H1 (cell line): ENCODE results near the gene CIZ1. TPM values are rescaled to one million over a fixed set of nuclear protein-coding genes. Genes with fewer than 3 reads are reported as not detected.
"Not testable (repeated sequence)": the region's sequence is repeated elsewhere in the genome, so short reads cannot be mapped to it uniquely, and the experiment has no call there.

Experiments used
- CTCF ChIA-PET: fragments of 300-600 bp; sonication (Branson Sonifier 250); formaldehyde crosslinking; loops from one replicate; lab custom pipeline; 2021; ENCODE audit not compliant: partially characterized antibody; lab: Charles Lee
- POLR2A ChIA-PET: fragments of 300-600 bp; sonication (Branson Sonifier 250); formaldehyde crosslinking; loops from one replicate; lab custom pipeline; 2021; ENCODE audit warnings: inconsistent platforms; ENCODE audit not compliant: partially characterized antibody; lab: Charles Lee
- DNase-seq, 2 experiments: peaks; one replicate each; pipeline versions ENCODE4 v3.0.0 to v3.0.0-alpha.2; 2010 to 2022; ENCODE audit warnings: low spot score in 2 of 2, low read depth in 1 of 2, mixed read lengths in 1 of 2
- FAIRE-seq: peaks from 2 replicates; lab custom pipeline; 2011; peaks lifted over from hg19 to GRCh38; lab: Jason Lieb, UNC
- H2AFZ ChIP-seq: 2 replicates; pipeline ENCODE4 v1.8.1; 2012; ENCODE audit warnings: low read length, inconsistent platforms
- H2AK5ac ChIP-seq: 2 replicates; pipeline ENCODE4 v1.6.1; 2013; ENCODE audit warnings: low read depth, low read length
- H2BK120ac ChIP-seq: replicated peaks from 2 replicates; pipeline ENCODE3; 2013; ENCODE audit warnings: low read depth, low read length, inconsistent platforms
- H2BK12ac ChIP-seq: 2 replicates; pipeline ENCODE4 v1.6.1; 2013; ENCODE audit warnings: low read depth, low read length
- H2BK15ac ChIP-seq: 2 replicates; pipeline ENCODE4 v1.6.1; 2013; ENCODE audit warnings: low read length
- H2BK20ac ChIP-seq: 2 replicates; pipeline ENCODE4 v1.6.1; 2013; ENCODE audit warnings: low read length
- H2BK5ac ChIP-seq: 2 replicates; pipeline ENCODE4 v1.6.1; 2013; ENCODE audit warnings: low read depth, low read length
- H3K14ac ChIP-seq: 2 replicates; pipeline ENCODE4 v1.6.1; 2013; ENCODE audit warnings: inconsistent platforms; ENCODE audit not compliant: insufficient read length
- H3K18ac ChIP-seq: 2 replicates; pipeline ENCODE4 v1.6.1; 2013; ENCODE audit warnings: low read length; ENCODE audit errors: extremely low read depth
- H3K23ac ChIP-seq: 2 replicates; pipeline ENCODE4 v1.6.1; 2013; ENCODE audit warnings: inconsistent platforms; ENCODE audit not compliant: insufficient read length
- H3K23me2 ChIP-seq: 2 replicates; pipeline ENCODE4 v1.6.1; 2013; ENCODE audit warnings: low read depth, low read length
- H3K27ac ChIP-seq: 2 replicates; pipeline ENCODE4 v1.6.1; 2011; ENCODE audit warnings: low read depth, low read length, inconsistent platforms
- H3K27me3 ChIP-seq, 4 experiments: replicated peaks in 1 of 4; 1 replicate in 1 of 4; 2 replicates in 3 of 4; pipeline versions ENCODE4 v1.6.1 to v1.8.1; 2011 to 2013; ENCODE audit warnings: low read length in 3 of 4, mild to moderate bottlenecking in 3 of 4, inconsistent platforms in 2 of 4, mixed read lengths in 2 of 4, moderate library complexity in 1 of 4; ENCODE audit not compliant: control insufficient read depth in 3 of 4, insufficient read depth in 3 of 4; ENCODE audit errors: extremely low read depth in 1 of 4
- H3K36me3 ChIP-seq, 4 experiments: 2 replicates each; pipeline versions ENCODE4 v1.6.1 to v1.8.1; 2011 to 2013; ENCODE audit warnings: mild to moderate bottlenecking in 4 of 4, low read length in 3 of 4, moderate library complexity in 2 of 4, control low read depth in 1 of 4, inconsistent platforms in 1 of 4; ENCODE audit not compliant: insufficient read depth in 4 of 4, control insufficient read depth in 2 of 4
- H3K4ac ChIP-seq: replicated peaks from 2 replicates; pipeline ENCODE3; 2013; ENCODE audit warnings: low read length, low read depth, mixed read lengths, inconsistent platforms; ENCODE audit not compliant: insufficient read length
- H3K4me1 ChIP-seq, 4 experiments: replicated peaks in 1 of 4; 1 replicate in 1 of 4; 2 replicates in 3 of 4; pipeline versions ENCODE4 v1.6.1 to v1.8.1; 2011 to 2013; ENCODE audit warnings: low read length in 3 of 4, inconsistent platforms in 2 of 4, mixed read lengths in 1 of 4; ENCODE audit not compliant: insufficient read depth in 4 of 4, control insufficient read depth in 3 of 4
- H3K4me2 ChIP-seq, 2 experiments: 2 replicates each; pipeline versions ENCODE4 v1.6.1 to v1.8.1; 2011 to 2013; ENCODE audit warnings: low read depth in 2 of 2, low read length in 2 of 2, control low read depth in 1 of 2, inconsistent platforms in 1 of 2, mild to moderate bottlenecking in 1 of 2; ENCODE audit not compliant: insufficient read depth in 1 of 2
- H3K4me3 ChIP-seq, 4 experiments: fragments of 200-600, 300-600 bp in 1 of 4; sonication (generic), shearing (Covaris generic), sonication (Bioruptor Twin) in 1 of 4; 2 replicates each; pipeline versions ENCODE4 v1.5.1 to v1.8.1; 2011 to 2016; ENCODE audit warnings: low read length in 4 of 4, low read depth in 3 of 4, control low read depth in 2 of 4, inconsistent platforms in 2 of 4, mild to moderate bottlenecking in 2 of 4, mixed read lengths in 1 of 4, moderate library complexity in 1 of 4; ENCODE audit not compliant: insufficient read depth in 2 of 4; ENCODE audit errors: extremely low read depth in 1 of 4
- H3K56ac ChIP-seq: replicated peaks from 2 replicates; pipeline ENCODE3; 2013; ENCODE audit warnings: low read depth, mild to moderate bottlenecking, mixed read lengths, low read length, inconsistent platforms; ENCODE audit not compliant: insufficient read length
- H3K79me1 ChIP-seq: 2 replicates; pipeline ENCODE4 v1.6.1; 2013; ENCODE audit warnings: low read depth, low read length, control low read depth
- H3K79me2 ChIP-seq, 2 experiments: 2 replicates each; pipeline versions ENCODE4 v1.6.1 to v1.8.1; 2012 to 2013; ENCODE audit warnings: low read length in 2 of 2, mild to moderate bottlenecking in 2 of 2, inconsistent platforms in 1 of 2; ENCODE audit not compliant: insufficient read depth in 2 of 2, control insufficient read depth in 1 of 2
- H3K9ac ChIP-seq, 4 experiments: replicated peaks in 1 of 4; 1 replicate in 1 of 4; 2 replicates in 3 of 4; pipeline versions ENCODE4 v1.6.1 to v1.8.1; 2011 to 2013; ENCODE audit warnings: low read depth in 3 of 4, low read length in 3 of 4, control low read depth in 2 of 4, mild to moderate bottlenecking in 2 of 4, moderate library complexity in 2 of 4, inconsistent platforms in 1 of 4; ENCODE audit errors: extremely low read depth in 1 of 4
- H3K9me3 ChIP-seq, 2 experiments: 2 replicates each; pipeline versions ENCODE4 v1.6.1 to v1.8.1; 2012 to 2013; ENCODE audit warnings: mild to moderate bottlenecking in 2 of 2, moderate library complexity in 2 of 2, control low read depth in 1 of 2, inconsistent platforms in 1 of 2, low read depth in 1 of 2, low read length in 1 of 2, mixed read lengths in 1 of 2; ENCODE audit not compliant: insufficient read depth in 2 of 2
- H4K20me1 ChIP-seq, 2 experiments: replicated peaks in 1 of 2; 2 replicates each; pipeline versions ENCODE3 to v1.8.1; 2011 to 2013; ENCODE audit warnings: inconsistent platforms in 2 of 2, low read length in 2 of 2, mild to moderate bottlenecking in 1 of 2; ENCODE audit not compliant: insufficient read depth in 2 of 2, control insufficient read depth in 1 of 2
- H4K5ac ChIP-seq: 2 replicates; pipeline ENCODE4 v1.6.1; 2013; ENCODE audit warnings: low read length, low read depth, mixed read lengths, inconsistent platforms; ENCODE audit not compliant: insufficient read length
- H4K8ac ChIP-seq: 2 replicates; pipeline ENCODE4 v1.8.0; 2013; ENCODE audit warnings: mild to moderate bottlenecking, moderate library complexity, low read length, inconsistent platforms; ENCODE audit not compliant: insufficient read depth; ENCODE audit errors: extremely low read depth
- H4K91ac ChIP-seq: replicated peaks from 2 replicates; pipeline ENCODE3; 2013; ENCODE audit warnings: low read length, mixed read lengths, inconsistent platforms; ENCODE audit not compliant: insufficient read length
- WGBS, 2 experiments: shearing (Covaris generic) in 1 of 2; methylation state at CpG; one replicate each; pipeline versions ENCODE4 v1.1.6 to v1.1.7; 2013 to 2015; ENCODE audit warnings: low lambda C conversion rate in 2 of 2, mixed read lengths in 2 of 2, inconsistent platforms in 1 of 2, low coverage in 1 of 2, missing lambda C conversion rate in 1 of 2; ENCODE audit not compliant: insufficient replicate concordance in 2 of 2, insufficient coverage in 1 of 2, insufficient read length in 1 of 2; ENCODE audit errors: extremely low coverage in 1 of 2, missing lambda C conversion rate in 1 of 2; 5-methylcytosine and 5-hydroxymethylcytosine counted together
- polyA plus RNA-seq, 7 experiments: library from polyadenylated mRNA; depleted of rRNA in 3 of 7; stranded (reverse) in 5 of 7; unstranded in 2 of 7; fragments of >200 nt in 5 of 7; fragments of 200-250 nt in 2 of 7; gene quantifications; 1 replicate in 5 of 7; 2 replicates in 1 of 7; 4 replicates in 1 of 7; pipeline versions ENCODE4 v1.2.1 to v1.2.3, GENCODE V29; 2011 to 2013; ENCODE audit warnings: missing spikeins in 2 of 7, mixed read lengths in 2 of 7
- total RNA-seq: library from RNA; stranded (reverse); fragmentation: NEBNext Ultra II Directional; extraction: Animal tissue kit (Norgen Biotek cat#: 25700); gene quantifications from 2 replicates; pipeline ENCODE4 v1.2.1, GENCODE V29; 2021

CIZ1 gene
- total and polyA plus RNA-seq, 2 of the 8 experiments (the other 6 are each of a cell fraction or from before 2014, with no cell fraction given), result 66.0 to 107 TPM

DNA sequence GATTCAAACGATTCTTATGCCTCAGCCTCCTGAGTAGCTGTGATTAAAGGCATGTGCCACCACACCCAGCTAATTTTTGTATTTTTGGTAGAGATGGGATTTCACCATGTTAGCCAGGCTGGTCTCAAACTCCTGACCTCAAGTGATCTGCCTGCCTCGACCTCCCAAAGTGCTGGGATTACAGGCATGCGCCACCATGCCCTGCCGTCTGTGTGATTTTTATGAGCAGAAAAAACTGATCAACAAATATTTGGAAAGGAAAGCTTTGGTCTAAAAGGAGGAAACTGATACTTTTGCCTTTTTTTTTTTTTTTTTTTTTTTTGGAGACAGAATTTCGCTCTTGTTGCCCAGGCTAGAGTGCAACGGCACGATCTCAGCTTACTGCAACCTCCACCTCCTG is 39.5 kb upstream of the CIZ1 start:
- WGBS, 2 experiments, result 100% methylated on average over 7 of the region's 7 CpGs; no CpG with 5 or more reads in 1 of the 2 experiments
- CTCF ChIA-PET, result interaction anchor here (1.3 kb wide), 1 partner anchor 23 kb away, joined by 3 read pairs; no protein-coding TSS in a partner anchor
- POLR2A ChIA-PET, result interaction anchor here (1.5 kb wide), 1 partner anchor 12 kb away, joined by 4 read pairs; no protein-coding TSS in a partner anchor

More for the DNA sequence above, 39.5 kb upstream of the CIZ1 start:
- not testable (repeated sequence) for H2BK12ac ChIP-seq, H3K27me3 ChIP-seq, H3K18ac ChIP-seq, FAIRE-seq, H3K79me1 ChIP-seq, H4K91ac ChIP-seq, H4K5ac ChIP-seq, H3K4me2 ChIP-seq, H3K9ac ChIP-seq, H3K23me2 ChIP-seq, H3K9me3 ChIP-seq, H4K8ac ChIP-seq, H3K56ac ChIP-seq, H3K23ac ChIP-seq, H2BK5ac ChIP-seq, H3K79me2 ChIP-seq, DNase-seq, H2AFZ ChIP-seq, H3K14ac ChIP-seq, H4K20me1 ChIP-seq, H2BK20ac ChIP-seq, H3K4ac ChIP-seq, H3K36me3 ChIP-seq, H3K4me3 ChIP-seq, H3K4me1 ChIP-seq, H2BK15ac ChIP-seq, H2AK5ac ChIP-seq, H2BK120ac ChIP-seq, H3K27ac ChIP-seq
